CD4-positive, alpha-beta T cell treated with Interferon alpha-2 for 1 hour (primary cell): ENCODE measurements around the gene DIP2B.
"Not testable (repeated sequence)": the region's sequence is repeated elsewhere in the genome, so short reads cannot be mapped to it uniquely, and the experiment has no call there.

Experiments
- DNase-seq, 2 donors: peaks; one replicate each; pipeline ENCODE4 v3.0.0-alpha.2; 2020 to 2022

DIP2B gene

GRCh38 chr12:50742776-50743175 is 238.0 kb downstream of the DIP2B start:
- DNase-seq, result no peak

- DNase-seq, result no peak
Measured at GRCh38 chr12:50745861-50746260, 241.1 kb downstream of the DIP2B start.

GRCh38 chr12:50746431-50746830 is 241.6 kb downstream of the DIP2B start:
- no peak for DNase-seq

GRCh38 chr12:50747817-50748216 is 243.0 kb downstream of the DIP2B start:
- no peak for DNase-seq

- no peak for DNase-seq
Measured at GRCh38 chr12:50749459-50749882, 244.7 kb downstream of the DIP2B start.

GRCh38 chr12:50750366-50750765 is 245.6 kb downstream of the DIP2B start:
- no peak for DNase-seq

- DNase-seq, result no peak
Measured at GRCh38 chr12:50751948-50752721, 247.3 kb downstream of the DIP2B start.

- no peak for DNase-seq
Measured at GRCh38 chr12:50753232-50753769, 248.5 kb downstream of the DIP2B start.

GRCh38 chr12:50763639-50764285 is 259.0 kb downstream of the DIP2B start, which contains the start of gene ATF1:
ATF1 (plus strand) TSS chr12:50764101; CDS start chr12:50780146, 16,045 bp downstream.
- DNase-seq, result peak; percentile 91 to 92

- DNase-seq, result peak; percentile 21 to 86
Measured at GRCh38 chr12:50764286-50765094, 259.7 kb downstream of the DIP2B start.

GRCh38 chr12:50765095-50765911 is 260.5 kb downstream of the DIP2B start:
- peak; percentile 52 to 75 for DNase-seq

GRCh38 chr12:50768391-50768790 is 263.6 kb downstream of the DIP2B start:
- DNase-seq, result no peak

- not testable (repeated sequence) for DNase-seq
Measured at GRCh38 chr12:50768813-50769212, 264.0 kb downstream of the DIP2B start.

GRCh38 chr12:50771409-50771808 is 266.6 kb downstream of the DIP2B start:
- no peak for DNase-seq

- DNase-seq, result no peak
Measured at GRCh38 chr12:50772470-50772869, 267.7 kb downstream of the DIP2B start.

- DNase-seq, result no peak
Measured at GRCh38 chr12:50772877-50773276, 268.1 kb downstream of the DIP2B start.

- DNase-seq, result no peak
Measured at GRCh38 chr12:50775251-50775650, 270.5 kb downstream of the DIP2B start.

GRCh38 chr12:50776749-50777728 is 272.3 kb downstream of the DIP2B start:
- no peak for DNase-seq

- no peak for DNase-seq
Measured at GRCh38 chr12:50778663-50779590, 274.1 kb downstream of the DIP2B start.

GRCh38 chr12:50780013-50780412 is 275.2 kb downstream of the DIP2B start:
- no peak for DNase-seq
